OCI-M1 (cell line): ENCODE results near the gene CXCL11.
"Not testable (repeated sequence)": the region's sequence is repeated elsewhere in the genome, so short reads cannot be mapped to it uniquely, and the experiment has no call there.

Experiments
- DNase-seq: peaks from one replicate; lab custom pipeline; 2025; lab: John Stamatoyannopoulos, UW

The CXCL11 gene

GRCh38 chr4:76000279-76000678 is 35.6 kb downstream of the CXCL11 start:
- no peak for DNase-seq

GRCh38 chr4:75998525-75999147 is 37.2 kb downstream of the CXCL11 start:
- DNase-seq: not testable (repeated sequence)

DNA sequence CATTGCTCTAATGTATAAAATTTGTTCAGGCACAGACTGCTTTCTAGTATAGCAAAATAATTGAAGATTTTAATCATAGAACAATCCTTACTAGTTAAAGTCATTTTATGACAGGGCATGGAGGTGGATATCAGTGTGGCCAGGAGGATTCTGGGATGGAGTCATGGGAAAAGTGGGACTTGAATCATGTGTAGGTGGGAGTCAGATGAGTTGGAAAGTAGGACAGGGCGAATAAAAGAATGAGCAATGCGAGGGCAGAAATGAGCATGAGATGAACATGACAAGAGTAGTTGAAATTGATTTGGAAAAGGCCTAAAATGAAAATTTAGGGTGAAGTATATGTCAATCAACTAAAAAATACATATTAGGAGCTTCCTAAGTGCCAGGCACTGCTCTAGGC is 37.9 kb downstream of the CXCL11 start:
- no peak for DNase-seq

- no peak for DNase-seq
Measured at GRCh38 chr4:75997081-75997480, 38.8 kb downstream of the CXCL11 start.

- peak; percentile 78 for DNase-seq
Measured at GRCh38 chr4:75995727-75996126, 40.1 kb downstream of the CXCL11 start.

DNA sequence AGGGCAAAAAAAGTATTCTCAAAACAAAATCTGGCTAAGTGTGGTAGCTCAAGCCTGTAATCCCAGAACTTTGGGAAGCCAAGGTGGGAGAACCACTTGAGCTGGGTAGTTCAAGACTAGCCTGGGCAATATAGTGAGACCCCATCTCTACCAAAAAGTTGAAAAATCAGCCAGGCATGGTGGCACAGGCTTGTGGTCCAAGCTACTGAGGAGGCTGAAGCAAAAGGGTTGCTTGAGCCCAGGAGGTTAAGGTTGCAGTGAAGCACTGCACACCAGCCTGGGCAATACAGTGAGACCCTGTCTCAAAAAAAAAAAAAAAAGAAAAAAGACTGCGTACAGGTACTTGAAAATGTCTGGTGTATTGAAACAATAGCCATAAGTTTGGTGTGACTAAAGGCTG is 43.4 kb downstream of the CXCL11 start:
- DNase-seq: no peak

DNA sequence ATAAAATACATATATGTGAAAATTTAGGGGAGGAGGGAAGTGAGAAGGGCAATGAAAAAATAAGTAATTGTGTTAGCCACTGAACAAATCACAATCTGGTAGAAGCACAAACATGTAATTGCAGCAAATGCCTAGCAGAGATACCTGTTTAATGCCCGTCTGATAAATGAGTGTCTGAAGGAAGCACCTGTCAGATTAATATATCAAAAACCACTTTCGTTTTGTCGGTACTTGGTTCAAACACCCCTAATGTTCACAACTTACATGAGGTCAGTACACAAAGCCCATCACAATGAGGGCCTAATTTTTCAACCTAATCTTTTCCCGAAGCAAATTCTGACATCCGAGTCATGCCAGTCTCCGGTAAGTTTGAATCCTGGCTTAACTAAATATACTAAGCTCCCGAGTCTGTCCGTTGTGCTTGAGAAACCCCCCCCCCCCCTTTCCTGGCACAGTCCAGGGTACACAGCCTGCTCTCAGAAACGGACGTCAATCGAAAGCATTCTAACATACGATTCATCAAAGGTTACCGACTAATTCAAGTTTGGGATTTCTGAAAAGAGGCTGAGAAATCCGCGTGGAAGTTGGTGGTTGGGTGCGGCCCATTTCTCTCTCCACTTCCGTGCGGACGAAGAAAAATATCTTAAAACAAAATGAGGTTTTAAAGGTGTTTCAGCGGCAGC is 45.9 kb downstream of the CXCL11 start:
- DNase-seq: peak; percentile 45

DNA sequence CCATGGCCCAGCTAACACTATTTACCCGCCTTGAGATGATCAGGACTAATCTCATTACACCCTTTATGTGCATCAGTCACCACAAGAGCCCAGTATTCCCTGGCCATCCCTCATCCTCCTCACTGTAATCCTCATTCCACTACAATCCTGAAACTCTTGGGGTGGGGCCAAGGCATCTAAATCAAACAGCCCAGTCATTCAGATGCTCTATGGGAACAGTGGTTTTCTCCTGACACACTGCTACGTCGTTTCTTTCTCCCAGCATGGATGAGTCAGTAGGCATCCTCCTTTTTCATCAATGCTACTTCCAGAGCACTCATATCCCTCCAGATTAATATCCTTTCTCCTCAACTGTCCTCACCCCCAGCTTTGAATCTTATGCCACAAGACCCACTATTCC is 50.8 kb downstream of the CXCL11 start:
- DNase-seq: no peak
